Measurements from ENCODE around the gene RGPD8.

The RGPD8 gene

DNA sequence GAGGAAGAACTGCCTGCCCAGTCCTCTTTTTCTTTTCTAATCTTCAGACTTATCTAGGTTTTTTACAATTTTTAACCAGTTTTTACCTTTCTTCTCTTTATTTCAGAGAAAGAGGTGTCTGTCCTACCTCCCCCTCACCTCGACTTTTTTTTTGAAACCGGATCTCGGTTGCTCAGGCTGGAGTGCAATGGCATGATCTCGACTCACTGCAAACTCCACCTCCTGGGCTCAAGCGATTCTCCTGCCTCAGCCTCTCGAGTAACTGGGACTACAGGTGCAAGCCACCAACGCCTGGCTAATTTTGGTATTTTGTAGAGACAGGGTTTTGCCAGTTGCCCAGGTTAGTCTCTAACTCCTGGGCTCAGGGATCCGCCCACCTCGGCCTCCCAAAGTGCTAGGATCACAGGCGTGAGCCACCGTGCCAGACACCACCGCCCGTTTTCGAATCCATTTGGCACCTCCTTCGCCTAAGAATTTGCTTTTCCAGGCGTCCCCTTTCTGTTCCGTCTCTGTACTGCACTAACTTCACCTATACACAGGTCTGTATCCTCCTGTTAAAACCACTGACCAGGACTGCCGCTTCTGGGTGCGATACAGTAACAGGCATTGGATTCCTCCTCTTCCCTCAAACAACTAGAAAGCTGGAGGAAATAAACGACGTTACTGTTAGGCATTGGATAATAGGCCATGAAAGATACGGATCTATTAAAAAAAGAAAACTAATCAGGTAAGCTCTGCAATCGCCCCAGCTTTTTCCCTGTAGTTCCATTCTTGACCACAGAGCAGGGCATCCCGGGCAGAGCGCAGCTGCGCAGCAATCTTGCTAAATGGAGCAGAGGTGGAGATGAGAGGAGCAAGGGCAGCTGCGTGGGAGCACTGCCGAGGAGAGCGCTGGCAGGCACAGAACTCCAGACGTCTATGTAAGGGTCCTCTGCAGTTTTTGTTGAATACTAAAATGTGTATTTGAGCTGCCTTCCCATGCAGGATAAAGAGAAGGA lies 88.1 kb downstream of the RGPD8 start:
- no peak overlapping the region for H3K4me3 ChIP-seq (ENCODE audit: low read depth, low read length)
- DNase-seq (ENCODE audit: low read depth) = no peak
- in situ Hi-C loops (cut with HindIII; ENCODE audit: low sequenced_read_pairs) = no loop called here
- TF ChIP-seq, protein P1, sequence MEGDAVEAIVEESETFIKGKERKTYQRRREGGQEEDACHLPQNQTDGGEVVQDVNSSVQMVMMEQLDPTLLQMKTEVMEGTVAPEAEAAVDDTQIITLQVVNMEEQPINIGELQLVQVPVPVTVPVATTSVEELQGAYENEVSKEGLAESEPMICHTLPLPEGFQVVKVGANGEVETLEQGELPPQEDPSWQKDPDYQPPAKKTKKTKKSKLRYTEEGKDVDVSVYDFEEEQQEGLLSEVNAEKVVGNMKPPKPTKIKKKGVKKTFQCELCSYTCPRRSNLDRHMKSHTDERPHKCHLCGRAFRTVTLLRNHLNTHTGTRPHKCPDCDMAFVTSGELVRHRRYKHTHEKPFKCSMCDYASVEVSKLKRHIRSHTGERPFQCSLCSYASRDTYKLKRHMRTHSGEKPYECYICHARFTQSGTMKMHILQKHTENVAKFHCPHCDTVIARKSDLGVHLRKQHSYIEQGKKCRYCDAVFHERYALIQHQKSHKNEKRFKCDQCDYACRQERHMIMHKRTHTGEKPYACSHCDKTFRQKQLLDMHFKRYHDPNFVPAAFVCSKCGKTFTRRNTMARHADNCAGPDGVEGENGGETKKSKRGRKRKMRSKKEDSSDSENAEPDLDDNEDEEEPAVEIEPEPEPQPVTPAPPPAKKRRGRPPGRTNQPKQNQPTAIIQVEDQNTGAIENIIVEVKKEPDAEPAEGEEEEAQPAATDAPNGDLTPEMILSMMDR (IDR thresholded peaks at IDR 0.05; ENCODE audit: low read depth, low read length, missing control alignments) = no peak

DNA sequence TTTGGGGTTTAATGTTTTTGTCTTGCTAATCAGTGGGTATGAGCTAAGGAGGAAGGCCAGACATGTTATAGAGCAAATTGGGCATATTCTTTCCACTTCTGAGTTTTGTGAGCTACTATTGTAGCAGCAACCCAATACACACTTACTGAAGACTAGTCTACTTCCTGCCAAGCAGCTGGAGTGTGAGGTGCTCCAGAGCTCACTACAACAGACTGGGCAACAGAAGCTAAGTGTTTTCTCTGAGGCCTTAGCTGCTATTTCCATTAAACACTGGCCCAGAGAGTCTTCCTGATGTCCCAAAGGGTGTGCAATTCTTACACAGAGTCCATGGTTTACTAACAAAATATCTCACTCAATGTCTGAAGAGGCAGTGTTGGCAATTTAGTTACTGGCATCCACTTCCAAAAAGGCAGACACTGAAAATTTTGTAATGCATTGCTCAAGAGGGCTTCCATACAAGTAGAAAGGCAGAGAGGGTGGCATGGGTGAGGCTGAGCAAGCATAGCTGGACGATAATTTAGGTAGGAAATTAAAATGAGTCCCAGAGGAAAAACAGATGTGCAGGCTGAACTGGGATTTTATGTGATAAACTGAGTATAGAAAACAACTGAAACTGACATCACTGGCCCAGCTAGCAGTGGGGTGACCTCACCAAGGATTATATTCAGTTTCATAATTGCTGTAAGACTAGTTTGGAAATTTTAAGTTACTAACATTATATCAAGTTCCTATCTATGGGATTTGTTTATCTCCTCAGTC lies 89.4 kb downstream of the RGPD8 start:
- no peak overlapping the region for H3K4me3 ChIP-seq (ENCODE audit: low read depth, low read length)
- TF ChIP-seq, protein P1 (IDR thresholded peaks at IDR 0.05; ENCODE audit: low read depth, low read length, missing control alignments) = no peak
- no peak for DNase-seq (ENCODE audit: low read depth)
- in situ Hi-C loops (cut with HindIII; ENCODE audit: low sequenced_read_pairs) = no loop called here

DNA sequence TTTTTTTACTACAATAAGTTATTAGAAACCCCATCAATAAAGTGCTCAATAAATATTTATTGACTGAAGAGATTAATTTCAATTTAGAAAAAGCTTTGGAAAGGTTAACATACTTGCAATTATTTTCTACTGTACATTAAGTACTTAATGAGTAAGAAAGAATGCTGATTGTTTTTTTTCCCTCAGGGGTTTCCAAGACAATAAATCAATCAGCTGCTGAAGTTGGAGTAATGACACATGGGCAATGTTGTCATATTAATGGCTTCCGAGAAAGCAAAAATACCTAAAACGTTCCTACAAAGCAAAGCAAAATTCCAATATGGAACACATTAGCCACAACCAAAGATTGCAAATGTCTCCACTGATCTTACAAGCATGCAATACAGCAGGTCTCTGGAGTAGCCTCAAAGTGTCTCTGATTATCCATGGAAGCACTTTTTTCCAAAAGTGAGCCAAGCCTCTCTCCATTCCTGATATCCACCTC lies 91.3 kb downstream of the RGPD8 start:
- no peak overlapping the region for H3K4me3 ChIP-seq (ENCODE audit: low read depth, low read length)
- in situ Hi-C loops (cut with HindIII; ENCODE audit: low sequenced_read_pairs) = no loop called here
- TF ChIP-seq, protein P1 (IDR thresholded peaks at IDR 0.05; ENCODE audit: low read depth, low read length, missing control alignments) = no peak
- no peak for DNase-seq (ENCODE audit: low read depth)

DNA sequence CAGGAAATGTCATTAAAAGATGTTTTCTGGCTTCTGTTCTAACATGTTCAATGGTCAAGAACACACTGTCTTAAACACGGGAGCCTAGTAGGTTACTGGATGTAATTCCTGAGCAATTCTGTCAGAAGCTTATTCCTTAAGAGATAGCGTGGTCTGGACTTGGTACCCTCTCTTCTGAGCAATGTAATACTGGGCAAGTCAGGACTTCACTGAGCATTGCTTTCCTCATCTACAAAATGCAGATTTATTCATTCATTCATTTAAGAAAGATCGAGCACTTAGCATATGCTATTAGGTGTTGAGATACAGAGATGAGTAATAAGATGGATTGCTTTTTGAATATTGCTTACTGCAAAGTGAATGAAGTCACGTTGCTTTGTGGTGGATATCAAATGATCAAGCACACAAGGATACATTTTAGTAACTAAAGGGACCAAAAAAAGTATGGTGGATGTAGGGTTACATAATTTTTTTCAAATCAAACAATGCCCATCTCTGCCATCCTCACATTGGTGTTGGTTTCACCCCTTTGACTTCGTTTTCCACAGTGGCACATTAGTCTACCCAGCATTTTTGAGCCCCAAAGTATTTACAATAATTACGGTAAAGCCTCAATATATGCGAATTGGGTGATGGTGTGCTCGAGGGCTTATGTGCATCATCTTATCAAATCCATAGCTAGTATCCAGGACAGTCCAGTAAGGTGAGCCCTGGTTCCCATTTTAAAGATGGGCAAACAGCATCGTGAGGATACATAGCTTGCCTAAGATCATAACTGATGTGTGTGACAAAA lies 92.8 kb downstream of the RGPD8 start:
- H3K4me3 ChIP-seq (ENCODE audit: low read depth, low read length) = no peak overlapping the region
- TF ChIP-seq, protein P1 (IDR thresholded peaks at IDR 0.05; ENCODE audit: low read depth, low read length, missing control alignments) = no peak
- no peak for DNase-seq (ENCODE audit: low read depth)
- in situ Hi-C loops (cut with HindIII; ENCODE audit: low sequenced_read_pairs) = no loop called here

DNA sequence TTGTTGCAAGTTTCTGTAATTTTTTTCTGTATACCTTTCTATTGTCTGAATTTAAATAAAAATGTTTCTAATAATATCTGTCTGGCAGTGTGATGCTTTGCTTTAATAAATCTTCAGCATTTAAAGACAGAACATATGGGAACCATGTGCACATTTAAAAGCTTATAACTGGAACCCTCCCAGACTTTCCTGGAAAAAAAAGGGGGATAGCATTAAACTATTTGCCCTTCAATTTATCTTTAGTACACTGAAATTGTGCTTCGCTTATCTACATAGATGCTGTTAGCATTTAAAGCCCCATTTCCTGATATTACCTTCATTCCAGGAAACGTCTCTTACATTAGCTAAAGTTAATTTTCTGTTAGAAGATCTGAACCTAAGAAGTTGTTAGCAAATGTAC lies 93.5 kb downstream of the RGPD8 start:
- in situ Hi-C loops (cut with HindIII; ENCODE audit: low sequenced_read_pairs) = no loop called here
- TF ChIP-seq, protein P1 (IDR thresholded peaks at IDR 0.05; ENCODE audit: low read depth, low read length, missing control alignments) = no peak
- no peak for DNase-seq (ENCODE audit: low read depth)
- no peak overlapping the region for H3K4me3 ChIP-seq (ENCODE audit: low read depth, low read length)

DNA sequence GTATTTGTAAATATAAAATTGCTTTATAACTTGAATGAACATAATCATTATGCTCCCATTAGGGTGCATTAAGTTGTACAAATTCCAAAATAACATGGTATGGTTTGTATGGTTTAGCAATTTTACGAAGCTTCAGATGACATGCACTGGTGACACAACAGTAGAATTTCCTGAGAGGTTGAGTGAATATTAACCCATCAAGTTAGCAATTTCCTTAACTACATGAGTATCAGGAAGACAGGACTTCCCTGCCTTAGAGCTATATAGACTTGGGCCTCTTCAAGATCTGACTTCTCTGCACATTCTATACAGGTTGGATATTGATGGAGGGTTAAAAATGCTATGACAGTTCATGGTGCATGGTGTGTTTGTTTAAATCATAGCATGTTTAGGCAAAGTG lies 97.8 kb downstream of the RGPD8 start:
- H3K4me3 ChIP-seq (ENCODE audit: low read depth, low read length) = no peak overlapping the region
- in situ Hi-C loops (cut with HindIII; ENCODE audit: low sequenced_read_pairs) = no loop called here
- TF ChIP-seq, protein P1 (IDR thresholded peaks at IDR 0.05; ENCODE audit: low read depth, low read length, missing control alignments) = no peak
- no peak for DNase-seq (ENCODE audit: low read depth)
